GM19467 (cell line): ENCODE measurements around the gene MBOAT1.
A peak's percentile ranks its signal among the peaks of the same experiment; 100 is the strongest.
"Not testable (repeated sequence)": the region's sequence is repeated elsewhere in the genome, so short reads cannot be mapped to it uniquely, and the experiment has no call there.

Source experiments
- ATAC-seq: cut with Tn5 transposase; IDR thresholded peaks from one replicate; pipeline ENCODE4 v1.9.1; 2021; ENCODE audit warnings: mild to moderate bottlenecking, moderate library complexity; ENCODE audit not compliant: unreplicated experiment

The MBOAT1 gene, protein sequence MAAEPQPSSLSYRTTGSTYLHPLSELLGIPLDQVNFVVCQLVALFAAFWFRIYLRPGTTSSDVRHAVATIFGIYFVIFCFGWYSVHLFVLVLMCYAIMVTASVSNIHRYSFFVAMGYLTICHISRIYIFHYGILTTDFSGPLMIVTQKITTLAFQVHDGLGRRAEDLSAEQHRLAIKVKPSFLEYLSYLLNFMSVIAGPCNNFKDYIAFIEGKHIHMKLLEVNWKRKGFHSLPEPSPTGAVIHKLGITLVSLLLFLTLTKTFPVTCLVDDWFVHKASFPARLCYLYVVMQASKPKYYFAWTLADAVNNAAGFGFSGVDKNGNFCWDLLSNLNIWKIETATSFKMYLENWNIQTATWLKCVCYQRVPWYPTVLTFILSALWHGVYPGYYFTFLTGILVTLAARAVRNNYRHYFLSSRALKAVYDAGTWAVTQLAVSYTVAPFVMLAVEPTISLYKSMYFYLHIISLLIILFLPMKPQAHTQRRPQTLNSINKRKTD

GRCh38 chr6:20212392-20213111 lies at the start of gene MBOAT1:
TSS of gene MBOAT1 (minus strand) at chr6:20212469. CDS start at chr6:20212234, 235 bp downstream.
- ATAC-seq: peak; percentile 81

DNA sequence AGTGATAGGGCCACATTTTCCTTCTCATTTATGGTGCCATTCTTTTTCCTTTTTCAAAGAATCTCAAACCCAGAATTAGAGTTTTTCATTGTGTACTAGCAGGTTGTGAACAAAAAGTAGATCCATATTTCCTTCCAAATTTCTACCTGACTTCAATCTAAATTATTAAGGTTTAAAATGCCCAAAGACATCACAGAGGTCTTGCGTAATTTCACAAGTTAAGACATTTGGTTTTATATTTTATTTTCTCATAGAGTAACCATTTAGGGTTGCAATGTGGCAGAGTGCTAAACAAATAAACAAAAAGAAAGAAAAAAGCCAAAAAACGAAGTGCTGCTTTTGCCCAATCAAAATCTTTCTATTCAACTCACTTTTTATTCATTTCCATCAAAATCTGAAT lies 49.4 kb upstream of the MBOAT1 start:
- no peak for ATAC-seq

DNA sequence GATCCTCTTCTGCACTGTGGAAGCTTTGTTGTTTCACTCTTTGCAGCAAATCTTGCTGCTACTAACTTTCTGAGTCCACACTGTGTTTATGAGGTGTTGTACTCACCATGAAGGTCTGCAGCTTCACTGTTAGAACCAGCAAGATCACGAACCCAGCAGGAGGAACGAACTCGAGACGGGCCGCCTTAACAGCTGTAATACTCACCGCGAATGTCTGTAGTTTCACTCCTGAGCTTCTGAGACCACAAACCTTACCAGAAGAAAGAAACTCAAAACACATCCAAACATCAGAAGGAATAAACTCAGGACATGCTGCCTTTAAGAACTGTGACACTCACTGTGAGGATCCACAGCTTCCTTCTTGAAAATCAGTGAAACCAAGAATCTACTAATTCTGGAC lies 48.1 kb upstream of the MBOAT1 start:
- no peak for ATAC-seq

DNA sequence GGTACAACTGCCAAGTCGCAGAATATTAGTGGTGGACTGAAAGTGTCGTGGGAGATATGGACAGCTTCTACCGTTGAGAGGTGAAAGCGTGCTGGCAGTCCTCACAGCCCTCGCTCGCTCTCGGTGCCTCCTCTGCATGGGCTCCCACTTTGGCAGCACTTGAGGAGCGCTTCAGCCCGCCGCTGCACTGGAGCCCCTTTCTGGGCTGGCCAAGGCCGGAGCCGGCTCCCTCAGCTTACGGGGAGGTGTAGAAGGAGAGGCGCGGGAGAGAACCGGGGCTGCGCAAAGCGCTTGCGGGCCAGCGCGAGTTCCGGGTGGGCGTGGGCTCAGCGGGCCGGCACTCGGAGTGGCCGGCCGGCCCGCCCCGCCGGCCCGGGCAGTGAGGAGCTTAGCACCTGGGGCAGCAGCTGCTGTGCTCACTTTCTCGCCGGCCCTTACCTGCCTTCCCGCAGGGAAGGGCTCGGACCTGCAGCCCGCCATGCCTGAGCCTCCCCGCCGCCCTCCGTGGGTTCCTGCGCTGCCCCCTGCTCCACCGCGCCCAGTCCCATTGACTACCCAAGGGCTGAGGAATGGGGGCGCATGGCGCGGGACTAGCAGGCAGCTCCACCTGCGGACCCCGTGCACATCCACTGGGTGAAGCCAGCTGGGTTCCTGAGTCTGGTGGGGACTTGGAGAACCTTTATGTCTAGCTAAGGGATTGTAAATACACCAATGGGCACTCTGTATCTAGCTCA lies 47.2 kb upstream of the MBOAT1 start:
- no peak for ATAC-seq

DNA sequence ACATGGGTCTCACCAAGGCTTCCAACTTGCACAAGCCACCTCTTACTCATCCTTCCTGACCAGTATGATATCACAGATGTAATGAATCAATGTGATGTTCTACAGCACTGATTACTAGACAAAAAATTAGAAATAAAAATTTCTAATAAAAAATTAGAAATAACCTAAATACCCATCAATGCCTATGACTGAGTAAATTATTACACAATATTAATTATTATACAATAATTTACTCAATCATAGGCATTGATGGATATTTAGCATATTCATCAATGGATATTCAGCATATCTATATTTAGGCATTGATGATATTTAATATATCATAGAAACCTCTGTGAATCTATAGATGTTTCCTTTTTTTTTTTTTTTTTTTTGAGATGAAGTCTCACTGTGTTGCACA lies 43.2 kb upstream of the MBOAT1 start:
- ATAC-seq: no peak

DNA sequence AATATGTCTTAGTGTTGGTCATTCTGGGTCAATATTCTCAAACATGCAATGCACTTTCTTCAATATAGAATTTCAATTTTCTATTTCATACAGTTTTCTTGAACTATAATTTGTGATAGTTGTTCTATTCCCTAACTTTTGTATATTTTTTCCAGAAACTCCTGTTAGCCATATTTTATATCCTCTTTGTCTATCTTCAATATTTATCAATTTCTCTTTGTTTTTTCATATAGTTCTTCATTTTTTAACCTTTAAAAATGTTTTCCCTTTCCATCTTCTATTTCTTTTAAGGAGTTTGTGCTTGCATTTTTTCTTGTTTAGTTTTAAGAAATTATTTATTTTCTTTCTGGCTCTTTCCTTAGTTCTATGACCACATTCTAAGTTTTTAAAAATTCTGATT lies 42.0 kb upstream of the MBOAT1 start:
- no peak for ATAC-seq

DNA sequence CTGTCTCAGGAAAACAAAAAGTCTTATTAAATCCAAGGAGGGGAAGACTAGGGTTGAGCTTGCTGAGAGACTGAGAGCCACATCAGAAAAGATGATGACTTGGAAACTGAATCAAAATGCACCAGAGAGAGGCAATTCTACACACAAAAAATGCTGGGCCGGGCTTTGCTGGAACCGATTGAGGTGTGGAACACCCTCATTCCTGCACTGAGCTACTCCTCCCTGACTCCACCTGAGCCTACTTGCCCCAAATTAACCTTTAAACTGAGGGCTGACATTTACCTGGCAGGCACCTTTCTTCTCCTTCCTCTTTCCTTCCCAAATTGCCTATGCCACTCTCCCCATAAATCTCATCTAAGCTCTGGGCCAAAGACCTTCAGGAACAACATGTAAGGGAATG lies 40.8 kb upstream of the MBOAT1 start:
- ATAC-seq: no peak

DNA sequence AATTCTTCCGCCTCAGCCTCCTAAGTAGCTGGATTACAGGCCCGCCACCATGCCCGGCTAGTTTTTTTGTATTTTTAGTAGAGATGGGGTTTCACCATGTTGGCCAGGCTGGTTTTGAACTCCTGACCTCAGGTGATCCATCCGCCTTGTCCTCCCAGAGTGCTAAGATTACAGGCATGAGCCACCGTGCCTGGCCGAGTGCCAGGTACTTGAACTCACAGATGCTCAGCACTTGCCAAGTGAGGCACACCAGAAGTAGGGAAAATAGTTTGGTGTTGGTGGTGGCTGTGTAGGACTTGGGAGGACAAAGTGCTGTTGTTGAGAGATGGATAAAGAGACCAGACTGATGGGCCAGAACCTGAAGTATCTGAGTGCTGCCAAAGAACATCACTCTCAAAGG lies 40.0 kb upstream of the MBOAT1 start:
- ATAC-seq: no peak

- ATAC-seq: no peak
Observed at GRCh38 chr6:20251525-20251924, 39.3 kb upstream of the MBOAT1 start.

- ATAC-seq: no peak
Observed at GRCh38 chr6:20246125-20246524, 33.9 kb upstream of the MBOAT1 start.

DNA sequence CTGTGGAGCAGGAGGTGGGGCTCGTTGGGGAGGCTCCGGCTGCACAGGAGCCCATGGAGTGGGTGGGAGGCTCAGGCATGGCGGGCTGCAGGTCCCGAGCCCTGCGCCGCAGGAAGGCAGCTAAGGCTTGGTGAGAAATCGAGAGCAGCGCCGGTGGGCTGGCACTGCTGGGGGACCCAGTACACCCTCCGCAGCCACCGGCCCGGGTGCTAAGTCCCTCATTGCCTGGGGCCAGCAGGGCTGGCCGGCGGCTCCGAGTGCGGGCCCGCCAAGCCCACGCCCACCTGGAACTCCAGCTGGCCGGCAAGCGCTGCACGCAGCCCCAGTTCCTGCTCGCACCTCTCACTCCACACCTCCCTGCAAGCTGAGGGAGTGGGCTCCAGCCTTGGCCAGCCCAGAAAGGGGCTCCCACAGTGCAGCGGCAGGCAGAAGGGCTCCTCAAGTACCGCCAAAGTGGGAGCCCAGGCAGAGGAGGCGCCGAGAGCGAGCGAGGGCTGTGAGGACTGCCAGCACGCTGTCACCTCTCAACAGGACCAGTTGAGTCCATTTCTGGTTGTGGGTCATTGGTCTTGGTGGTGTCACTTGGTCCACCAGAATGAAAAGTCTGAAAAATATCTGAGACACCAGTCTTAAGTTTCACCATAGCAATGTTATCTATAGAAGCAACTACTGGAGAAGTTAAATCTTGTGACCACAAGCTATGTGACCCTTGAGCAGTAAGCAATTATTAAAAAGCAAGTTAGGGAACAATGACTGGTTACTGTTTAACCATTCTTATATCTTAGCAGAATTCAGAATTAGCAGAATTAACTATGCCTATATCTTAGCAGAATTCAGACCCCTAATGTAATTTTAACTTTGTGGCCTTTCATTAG lies 32.8 kb upstream of the MBOAT1 start:
- not testable (repeated sequence) for ATAC-seq

GRCh38 chr6:20243288-20243687 lies 31.0 kb upstream of the MBOAT1 start:
- ATAC-seq: no peak

GRCh38 chr6:20242397-20242796 lies 30.1 kb upstream of the MBOAT1 start:
- ATAC-seq: no peak

GRCh38 chr6:20241102-20241501 lies 28.8 kb upstream of the MBOAT1 start:
- ATAC-seq: no peak

- ATAC-seq: no peak
Observed at GRCh38 chr6:20238688-20239587, 26.7 kb upstream of the MBOAT1 start.

DNA sequence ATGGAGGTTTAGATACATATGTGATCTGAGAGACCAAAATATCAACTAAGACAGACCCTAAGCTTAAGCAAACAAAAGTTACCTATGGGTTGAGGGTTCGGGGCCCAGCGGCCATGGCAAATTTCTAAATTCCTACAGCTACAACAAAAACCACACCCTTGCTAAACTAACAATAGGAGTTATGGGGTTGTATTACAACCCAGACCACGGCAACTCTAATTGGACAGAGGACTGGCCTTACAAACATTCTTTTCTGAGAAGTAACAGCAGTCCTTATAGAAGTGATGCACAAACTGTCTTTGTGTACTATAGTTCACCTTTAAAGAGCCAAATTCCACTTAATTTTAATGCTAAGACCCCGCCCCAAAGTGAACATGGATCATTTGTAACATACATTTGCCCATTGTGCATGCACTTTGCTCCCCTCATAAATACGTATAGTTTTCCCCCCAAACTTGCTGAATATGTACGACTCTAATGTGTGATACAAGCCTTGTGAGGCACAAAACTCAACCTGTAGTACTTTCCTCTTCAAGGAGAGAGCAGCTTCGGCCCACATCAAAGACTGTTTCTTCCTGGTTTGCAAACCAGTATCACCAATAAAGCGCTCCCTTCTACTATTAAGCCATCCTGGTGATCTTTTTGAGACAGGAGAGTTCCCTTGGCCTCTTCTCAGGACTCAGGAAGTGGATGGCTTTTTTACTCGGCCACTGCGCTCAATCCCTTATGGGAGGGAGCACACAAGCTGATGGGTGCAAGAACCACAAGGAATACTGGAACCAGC lies 25.6 kb upstream of the MBOAT1 start:
- ATAC-seq: no peak

DNA sequence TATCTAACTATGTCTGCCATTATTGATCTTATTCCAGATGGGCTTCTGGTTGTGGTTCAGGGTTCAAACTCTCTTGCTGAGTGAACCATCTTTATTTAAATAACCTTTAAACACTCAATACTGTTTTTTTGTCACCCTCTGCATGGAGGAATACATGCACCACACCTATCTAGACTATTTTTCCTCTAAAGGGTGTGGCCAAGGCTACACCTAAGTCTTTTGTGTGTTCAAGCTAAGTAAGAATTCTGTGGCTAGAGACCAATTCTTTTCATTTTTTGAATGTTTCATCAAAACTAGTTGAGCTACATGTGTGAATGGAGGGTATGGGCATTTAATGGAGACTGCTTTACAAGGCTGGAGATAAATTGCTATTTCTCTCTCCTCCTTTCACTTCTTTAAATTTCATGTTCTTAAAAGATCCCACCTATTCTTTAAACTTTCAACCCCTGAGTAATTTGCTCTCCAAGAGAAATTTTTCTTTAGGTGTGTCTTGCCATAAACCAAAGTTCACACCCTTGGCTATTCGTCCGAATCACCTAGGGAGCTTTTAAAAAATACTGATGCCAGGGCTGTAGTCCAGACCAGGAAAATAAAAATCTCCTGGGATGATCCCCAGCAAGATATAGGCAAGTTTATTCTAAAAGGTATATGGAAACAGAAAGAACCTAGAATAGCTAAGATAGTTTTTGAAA lies 24.8 kb upstream of the MBOAT1 start:
- no peak for ATAC-seq

- no peak for ATAC-seq
Observed at GRCh38 chr6:20236344-20236743, 24.1 kb upstream of the MBOAT1 start.
